ENCODE results near the gene DLG5.

DLG5 gene

GRCh38 chr10:77890097-77890496, 36.5 kb downstream of the DLG5 start:
- Histone ChIP-seq H3K4me2 (ENCODE audit: low read length, poor library complexity, severe bottlenecking) (no peak overlapping the region), H3K4ac (ENCODE audit: low read depth in 1 of 2, low read length in 2 of 2) (no peak overlapping the region), H3K4me1 (ENCODE audit: control insufficient read depth, insufficient read depth, low read depth, low read length) (peaks cover 27% of the 10 kb centered on the region)

GRCh38 chr10:77889277-77889903, 37.2 kb downstream of the DLG5 start:
- Histone ChIP-seq H3K4ac (ENCODE audit: low read depth in 1 of 2, low read length in 2 of 2) (no peak overlapping the region), H3K27ac (ENCODE audit: low read length, poor library complexity, severe bottlenecking) (no peak overlapping the region), H3K23ac (ENCODE audit: low read length in 2 of 2) (no peak overlapping the region), H2BK5ac (ENCODE audit: low read depth, low read length, poor library complexity, severe bottlenecking) (no peak overlapping the region), H2BK120ac (ENCODE audit: low read depth, low read length) (no peak overlapping the region), H3K18ac (ENCODE audit: low read depth in 1 of 2, low read length in 2 of 2) (no peak overlapping the region), H3K4me3 (ENCODE audit: insufficient read depth in 1 of 2, low read depth in 1 of 2, low read length in 2 of 2) (no peak overlapping the region), H4K91ac (ENCODE audit: low read length) (no peak overlapping the region), H3K9ac (ENCODE audit: low read length) (no peak overlapping the region), H3K27me3 (ENCODE audit: control insufficient read depth in 1 of 2, insufficient read depth in 1 of 2, low read length in 2 of 2) (no peaks in the 10 kb centered on the region), H3K4me2 (ENCODE audit: low read length, poor library complexity, severe bottlenecking) (no peak overlapping the region), H3K79me1 (replicated peaks; ENCODE audit: low read length, poor library complexity, severe bottlenecking) (peaks cover 48% of the 10 kb centered on the region), H3K14ac (ENCODE audit: low read length in 2 of 2) (no peak overlapping the region), H2AFZ (ENCODE audit: low read depth, low read length) (no peak overlapping the region), H2BK15ac (ENCODE audit: low read depth, poor library complexity, severe bottlenecking) (no peak overlapping the region), H3K4me1 (ENCODE audit: control insufficient read depth, insufficient read depth, low read depth, low read length) (peaks cover 23% of the 10 kb centered on the region), H2AK5ac (ENCODE audit: low read length, severe bottlenecking) (no peak overlapping the region), H3K36me3 (ENCODE audit: control insufficient read depth in 1 of 2, insufficient read depth in 2 of 2, low read depth in 1 of 2, low read length in 2 of 2) (peaks cover 0 to 3% of the 10 kb centered on the region in 2 experiments), H4K8ac (ENCODE audit: low read length) (no peak overlapping the region), H2BK12ac (ENCODE audit: low read length in 2 of 2) (no peak overlapping the region), H3K9me3 (ENCODE audit: control insufficient read depth, low read length) (no peaks in the 10 kb centered on the region)
- DNase-seq: peak; percentile 33
- WGBS: 55% methylated on average over 8 of the region's 8 CpGs

More at GRCh38 chr10:77890097-77890496, 36.5 kb downstream of the DLG5 start:
- Histone ChIP-seq H3K18ac (ENCODE audit: low read depth in 1 of 2, low read length in 2 of 2) (no peak overlapping the region), H2BK12ac (ENCODE audit: low read length in 2 of 2) (no peak overlapping the region), H4K8ac (ENCODE audit: low read length) (no peak overlapping the region), H3K27me3 (ENCODE audit: control insufficient read depth in 1 of 2, insufficient read depth in 1 of 2, low read length in 2 of 2) (no peaks in the 10 kb centered on the region), H2AFZ (ENCODE audit: low read depth, low read length) (no peak overlapping the region), H3K79me1 (replicated peaks; ENCODE audit: low read length, poor library complexity, severe bottlenecking) (peaks cover 50% of the 10 kb centered on the region), H2AK5ac (ENCODE audit: low read length, severe bottlenecking) (no peak overlapping the region), H2BK15ac (ENCODE audit: low read depth, poor library complexity, severe bottlenecking) (no peak overlapping the region), H3K9me3 (ENCODE audit: control insufficient read depth, low read length) (no peaks in the 10 kb centered on the region), H3K9ac (ENCODE audit: low read length) (no peak overlapping the region), H3K27ac (ENCODE audit: low read length, poor library complexity, severe bottlenecking) (no peak overlapping the region), H3K14ac (ENCODE audit: low read length in 2 of 2) (no peak overlapping the region), H2BK5ac (ENCODE audit: low read depth, low read length, poor library complexity, severe bottlenecking) (no peak overlapping the region), H2BK120ac (ENCODE audit: low read depth, low read length) (no peak overlapping the region), H3K23ac (ENCODE audit: low read length in 2 of 2) (no peak overlapping the region), H3K36me3 (ENCODE audit: control insufficient read depth in 1 of 2, insufficient read depth in 2 of 2, low read depth in 1 of 2, low read length in 2 of 2) (peaks cover 0 to 3% of the 10 kb centered on the region in 2 experiments), H3K4me3 (ENCODE audit: insufficient read depth in 1 of 2, low read depth in 1 of 2, low read length in 2 of 2) (no peak overlapping the region), H4K91ac (ENCODE audit: low read length) (no peak overlapping the region)
- no peak for DNase-seq
- WGBS: 74% methylated on average over 7 of the region's 7 CpGs

- H3K36me3 ChIP-seq (ENCODE audit: control insufficient read depth in 1 of 2, insufficient read depth in 2 of 2, low read depth in 1 of 2, low read length in 2 of 2): peaks cover 0 to 1% of the 10 kb centered on the region in 2 experiments
- H2BK5ac ChIP-seq (ENCODE audit: low read depth, low read length, poor library complexity, severe bottlenecking): no peak overlapping the region
- peak overlapping the region in 1 of 2 experiments; percentile 69 for H3K18ac ChIP-seq (ENCODE audit: low read depth in 1 of 2, low read length in 2 of 2)
- H3K14ac ChIP-seq (ENCODE audit: low read length in 2 of 2): no peak overlapping the region
- H3K9me3 ChIP-seq (ENCODE audit: control insufficient read depth, low read length): no peaks in the 10 kb centered on the region
- DNase-seq: no peak
- no peak overlapping the region for H2BK15ac ChIP-seq (ENCODE audit: low read depth, poor library complexity, severe bottlenecking)
- H3K27me3 ChIP-seq (ENCODE audit: control insufficient read depth in 1 of 2, insufficient read depth in 1 of 2, low read length in 2 of 2): no peaks in the 10 kb centered on the region
- H2BK12ac ChIP-seq (ENCODE audit: low read length in 2 of 2): no peak overlapping the region
- H2AK5ac ChIP-seq (ENCODE audit: low read length, severe bottlenecking): no peak overlapping the region
- peaks cover 23% of the 10 kb centered on the region for H3K4me1 ChIP-seq (ENCODE audit: control insufficient read depth, insufficient read depth, low read depth, low read length)
- peak overlapping the region in 1 of 2 experiments; percentile 71 for H3K4me3 ChIP-seq (ENCODE audit: insufficient read depth in 1 of 2, low read depth in 1 of 2, low read length in 2 of 2)
- H2AFZ ChIP-seq (ENCODE audit: low read depth, low read length): no peak overlapping the region
- H2BK120ac ChIP-seq (ENCODE audit: low read depth, low read length): no peak overlapping the region
- H4K91ac ChIP-seq (ENCODE audit: low read length): no peak overlapping the region
- H3K9ac ChIP-seq (ENCODE audit: low read length): peak overlapping the region; percentile 76
- H3K4ac ChIP-seq (ENCODE audit: low read depth in 1 of 2, low read length in 2 of 2): no peak overlapping the region
- no peak overlapping the region for H3K27ac ChIP-seq (ENCODE audit: low read length, poor library complexity, severe bottlenecking)
- H4K8ac ChIP-seq (ENCODE audit: low read length): no peak overlapping the region
- WGBS: 80% methylated on average over 7 of the region's 7 CpGs
- H3K4me2 ChIP-seq (ENCODE audit: low read length, poor library complexity, severe bottlenecking): no peak overlapping the region
- peaks cover 41% of the 10 kb centered on the region for H3K79me1 ChIP-seq (replicated peaks; ENCODE audit: low read length, poor library complexity, severe bottlenecking)
- H3K23ac ChIP-seq (ENCODE audit: low read length in 2 of 2): no peak overlapping the region
These were observed 38.2 kb downstream of the DLG5 start for GRCh38 chr10:77888356-77888703.

- Histone ChIP-seq H4K91ac (ENCODE audit: low read length) (no peak overlapping the region), H3K79me1 (replicated peaks; ENCODE audit: low read length, poor library complexity, severe bottlenecking) (peaks cover 45% of the 10 kb centered on the region), H3K4ac (ENCODE audit: low read depth in 1 of 2, low read length in 2 of 2) (no peak overlapping the region), H3K4me1 (ENCODE audit: control insufficient read depth, insufficient read depth, low read depth, low read length) (peaks cover 21% of the 10 kb centered on the region), H3K27me3 (ENCODE audit: control insufficient read depth in 1 of 2, insufficient read depth in 1 of 2, low read length in 2 of 2) (no peaks in the 10 kb centered on the region), H3K4me3 (ENCODE audit: insufficient read depth in 1 of 2, low read depth in 1 of 2, low read length in 2 of 2) (peak overlapping the region in 1 of 2 experiments; percentile 71), H4K8ac (ENCODE audit: low read length) (no peak overlapping the region), H2BK15ac (ENCODE audit: low read depth, poor library complexity, severe bottlenecking) (no peak overlapping the region), H2AK5ac (ENCODE audit: low read length, severe bottlenecking) (no peak overlapping the region), H2BK12ac (ENCODE audit: low read length in 2 of 2) (no peak overlapping the region), H3K9ac (ENCODE audit: low read length) (peak overlapping the region; percentile 76), H3K4me2 (ENCODE audit: low read length, poor library complexity, severe bottlenecking) (no peak overlapping the region), H2BK5ac (ENCODE audit: low read depth, low read length, poor library complexity, severe bottlenecking) (no peak overlapping the region), H3K36me3 (ENCODE audit: control insufficient read depth in 1 of 2, insufficient read depth in 2 of 2, low read depth in 1 of 2, low read length in 2 of 2) (no peaks in the 10 kb centered on the region), H2AFZ (ENCODE audit: low read depth, low read length) (no peak overlapping the region), H3K9me3 (ENCODE audit: control insufficient read depth, low read length) (no peaks in the 10 kb centered on the region), H3K23ac (ENCODE audit: low read length in 2 of 2) (peak overlapping the region in 1 of 2 experiments; percentile 15), H3K14ac (ENCODE audit: low read length in 2 of 2) (no peak overlapping the region), H2BK120ac (ENCODE audit: low read depth, low read length) (no peak overlapping the region), H3K27ac (ENCODE audit: low read length, poor library complexity, severe bottlenecking) (no peak overlapping the region), H3K18ac (ENCODE audit: low read depth in 1 of 2, low read length in 2 of 2) (peak overlapping the region in 1 of 2 experiments; percentile 69)
- 79% methylated on average over 11 of the region's 11 CpGs for WGBS
- DNase-seq: no peak
These were observed 38.8 kb downstream of the DLG5 start for GRCh38 chr10:77887631-77888355.
